H1 (cell line): ENCODE results near the gene DLK1. TPM values are rescaled to one million over a fixed set of nuclear protein-coding genes. Genes with fewer than 3 reads are reported as not detected.
A peak's percentile ranks its signal among the peaks of the same experiment; 100 is the strongest.

Experiments
- CTCF ChIA-PET: fragments of 300-600 bp; sonication (Branson Sonifier 250); formaldehyde crosslinking; loops from one replicate; lab custom pipeline; 2021; ENCODE audit not compliant: partially characterized antibody; lab: Charles Lee
- POLR2A ChIA-PET: fragments of 300-600 bp; sonication (Branson Sonifier 250); formaldehyde crosslinking; loops from one replicate; lab custom pipeline; 2021; ENCODE audit warnings: inconsistent platforms; ENCODE audit not compliant: partially characterized antibody; lab: Charles Lee
- DNase-seq, 2 experiments: peaks; one replicate each; pipeline versions ENCODE4 v3.0.0 to v3.0.0-alpha.2; 2010 to 2022; ENCODE audit warnings: low spot score in 2 of 2, low read depth in 1 of 2, mixed read lengths in 1 of 2
- FAIRE-seq: peaks from 2 replicates; lab custom pipeline; 2011; peaks lifted over from hg19 to GRCh38; lab: Jason Lieb, UNC
- H2AFZ ChIP-seq: 2 replicates; pipeline ENCODE4 v1.8.1; 2012; ENCODE audit warnings: low read length, inconsistent platforms
- H2AK5ac ChIP-seq: 2 replicates; pipeline ENCODE4 v1.6.1; 2013; ENCODE audit warnings: low read depth, low read length
- H2BK120ac ChIP-seq: replicated peaks from 2 replicates; pipeline ENCODE3; 2013; ENCODE audit warnings: low read depth, low read length, inconsistent platforms
- H2BK12ac ChIP-seq: 2 replicates; pipeline ENCODE4 v1.6.1; 2013; ENCODE audit warnings: low read depth, low read length
- H2BK15ac ChIP-seq: 2 replicates; pipeline ENCODE4 v1.6.1; 2013; ENCODE audit warnings: low read length
- H2BK20ac ChIP-seq: 2 replicates; pipeline ENCODE4 v1.6.1; 2013; ENCODE audit warnings: low read length
- H2BK5ac ChIP-seq: 2 replicates; pipeline ENCODE4 v1.6.1; 2013; ENCODE audit warnings: low read depth, low read length
- H3K14ac ChIP-seq: 2 replicates; pipeline ENCODE4 v1.6.1; 2013; ENCODE audit warnings: inconsistent platforms; ENCODE audit not compliant: insufficient read length
- H3K18ac ChIP-seq: 2 replicates; pipeline ENCODE4 v1.6.1; 2013; ENCODE audit warnings: low read length; ENCODE audit errors: extremely low read depth
- H3K23ac ChIP-seq: 2 replicates; pipeline ENCODE4 v1.6.1; 2013; ENCODE audit warnings: inconsistent platforms; ENCODE audit not compliant: insufficient read length
- H3K23me2 ChIP-seq: 2 replicates; pipeline ENCODE4 v1.6.1; 2013; ENCODE audit warnings: low read depth, low read length
- H3K27ac ChIP-seq: 2 replicates; pipeline ENCODE4 v1.6.1; 2011; ENCODE audit warnings: low read depth, low read length, inconsistent platforms
- H3K27me3 ChIP-seq, 4 experiments: replicated peaks in 1 of 4; 1 replicate in 1 of 4; 2 replicates in 3 of 4; pipeline versions ENCODE4 v1.6.1 to v1.8.1; 2011 to 2013; ENCODE audit warnings: low read length in 3 of 4, mild to moderate bottlenecking in 3 of 4, inconsistent platforms in 2 of 4, mixed read lengths in 2 of 4, moderate library complexity in 1 of 4; ENCODE audit not compliant: control insufficient read depth in 3 of 4, insufficient read depth in 3 of 4; ENCODE audit errors: extremely low read depth in 1 of 4
- H3K36me3 ChIP-seq, 4 experiments: 2 replicates each; pipeline versions ENCODE4 v1.6.1 to v1.8.1; 2011 to 2013; ENCODE audit warnings: mild to moderate bottlenecking in 4 of 4, low read length in 3 of 4, moderate library complexity in 2 of 4, control low read depth in 1 of 4, inconsistent platforms in 1 of 4; ENCODE audit not compliant: insufficient read depth in 4 of 4, control insufficient read depth in 2 of 4
- H3K4ac ChIP-seq: replicated peaks from 2 replicates; pipeline ENCODE3; 2013; ENCODE audit warnings: low read length, low read depth, mixed read lengths, inconsistent platforms; ENCODE audit not compliant: insufficient read length
- H3K4me1 ChIP-seq, 4 experiments: replicated peaks in 1 of 4; 1 replicate in 1 of 4; 2 replicates in 3 of 4; pipeline versions ENCODE4 v1.6.1 to v1.8.1; 2011 to 2013; ENCODE audit warnings: low read length in 3 of 4, inconsistent platforms in 2 of 4, mixed read lengths in 1 of 4; ENCODE audit not compliant: insufficient read depth in 4 of 4, control insufficient read depth in 3 of 4
- H3K4me2 ChIP-seq, 2 experiments: 2 replicates each; pipeline versions ENCODE4 v1.6.1 to v1.8.1; 2011 to 2013; ENCODE audit warnings: low read depth in 2 of 2, low read length in 2 of 2, control low read depth in 1 of 2, inconsistent platforms in 1 of 2, mild to moderate bottlenecking in 1 of 2; ENCODE audit not compliant: insufficient read depth in 1 of 2
- H3K4me3 ChIP-seq, 4 experiments: fragments of 200-600, 300-600 bp in 1 of 4; sonication (generic), shearing (Covaris generic), sonication (Bioruptor Twin) in 1 of 4; 2 replicates each; pipeline versions ENCODE4 v1.5.1 to v1.8.1; 2011 to 2016; ENCODE audit warnings: low read length in 4 of 4, low read depth in 3 of 4, control low read depth in 2 of 4, inconsistent platforms in 2 of 4, mild to moderate bottlenecking in 2 of 4, mixed read lengths in 1 of 4, moderate library complexity in 1 of 4; ENCODE audit not compliant: insufficient read depth in 2 of 4; ENCODE audit errors: extremely low read depth in 1 of 4
- H3K56ac ChIP-seq: replicated peaks from 2 replicates; pipeline ENCODE3; 2013; ENCODE audit warnings: low read depth, mild to moderate bottlenecking, mixed read lengths, low read length, inconsistent platforms; ENCODE audit not compliant: insufficient read length
- H3K79me1 ChIP-seq: 2 replicates; pipeline ENCODE4 v1.6.1; 2013; ENCODE audit warnings: low read depth, low read length, control low read depth
- H3K79me2 ChIP-seq, 2 experiments: 2 replicates each; pipeline versions ENCODE4 v1.6.1 to v1.8.1; 2012 to 2013; ENCODE audit warnings: low read length in 2 of 2, mild to moderate bottlenecking in 2 of 2, inconsistent platforms in 1 of 2; ENCODE audit not compliant: insufficient read depth in 2 of 2, control insufficient read depth in 1 of 2
- H3K9ac ChIP-seq, 4 experiments: replicated peaks in 1 of 4; 1 replicate in 1 of 4; 2 replicates in 3 of 4; pipeline versions ENCODE4 v1.6.1 to v1.8.1; 2011 to 2013; ENCODE audit warnings: low read depth in 3 of 4, low read length in 3 of 4, control low read depth in 2 of 4, mild to moderate bottlenecking in 2 of 4, moderate library complexity in 2 of 4, inconsistent platforms in 1 of 4; ENCODE audit errors: extremely low read depth in 1 of 4
- H3K9me3 ChIP-seq, 2 experiments: 2 replicates each; pipeline versions ENCODE4 v1.6.1 to v1.8.1; 2012 to 2013; ENCODE audit warnings: mild to moderate bottlenecking in 2 of 2, moderate library complexity in 2 of 2, control low read depth in 1 of 2, inconsistent platforms in 1 of 2, low read depth in 1 of 2, low read length in 1 of 2, mixed read lengths in 1 of 2; ENCODE audit not compliant: insufficient read depth in 2 of 2
- H4K20me1 ChIP-seq, 2 experiments: replicated peaks in 1 of 2; 2 replicates each; pipeline versions ENCODE3 to v1.8.1; 2011 to 2013; ENCODE audit warnings: inconsistent platforms in 2 of 2, low read length in 2 of 2, mild to moderate bottlenecking in 1 of 2; ENCODE audit not compliant: insufficient read depth in 2 of 2, control insufficient read depth in 1 of 2
- H4K5ac ChIP-seq: 2 replicates; pipeline ENCODE4 v1.6.1; 2013; ENCODE audit warnings: low read length, low read depth, mixed read lengths, inconsistent platforms; ENCODE audit not compliant: insufficient read length
- H4K8ac ChIP-seq: 2 replicates; pipeline ENCODE4 v1.8.0; 2013; ENCODE audit warnings: mild to moderate bottlenecking, moderate library complexity, low read length, inconsistent platforms; ENCODE audit not compliant: insufficient read depth; ENCODE audit errors: extremely low read depth
- H4K91ac ChIP-seq: replicated peaks from 2 replicates; pipeline ENCODE3; 2013; ENCODE audit warnings: low read length, mixed read lengths, inconsistent platforms; ENCODE audit not compliant: insufficient read length
- EGR1 ChIP-seq: IDR thresholded peaks from 2 replicates; pipeline ENCODE4 v1.6.1; 2011; ENCODE audit warnings: low read depth, low read length, borderline replicate concordance
- HDAC2 ChIP-seq, 2 experiments: fragments of 300-600 bp in 1 of 2; sonication (generic) in 1 of 2; IDR thresholded peaks; 2 replicates each; pipeline ENCODE4 v1.6.1; 2011 to 2012; ENCODE audit warnings: low read depth in 2 of 2, low read length in 2 of 2, mild to moderate bottlenecking in 2 of 2, moderate library complexity in 2 of 2, borderline replicate concordance in 1 of 2, inconsistent platforms in 1 of 2
- HDAC6 ChIP-seq: IDR thresholded peaks from one replicate; pipeline ENCODE4 v1.7.1; 2012; ENCODE audit warnings: low read depth, mild to moderate bottlenecking, inconsistent platforms, low read length, moderate library complexity
- KDM4A ChIP-seq: IDR thresholded peaks from one replicate; pipeline ENCODE4 v1.7.1; 2012; ENCODE audit warnings: low read depth, mild to moderate bottlenecking, moderate library complexity, low read length, inconsistent platforms; ENCODE audit not compliant: severe bottlenecking
- RAD21 ChIP-seq, 2 experiments: IDR thresholded peaks in 1 of 2; conservative IDR thresholded peaks in 1 of 2; 2 replicates each; pipeline ENCODE4 v1.6.1; 2011; ENCODE audit warnings: low read depth in 2 of 2, low read length in 2 of 2, improper control_type of control experiment in 1 of 2, inconsistent platforms in 1 of 2, mild to moderate bottlenecking in 1 of 2, moderate library complexity in 1 of 2
- RNF2 ChIP-seq: fragments of 200-900, 300-1000 bp; sonication (generic); IDR thresholded peaks from 2 replicates; pipeline ENCODE4 v1.7.1; 2016; ENCODE audit warnings: borderline replicate concordance, low read depth, mild to moderate bottlenecking, antibody characterized with exemption, low read length; ENCODE audit not compliant: poor library complexity, severe bottlenecking; ENCODE audit errors: missing control alignments
- RXRA ChIP-seq: IDR thresholded peaks from 2 replicates; pipeline ENCODE4 v1.6.1; 2011; ENCODE audit warnings: low read depth, mild to moderate bottlenecking, low read length, moderate library complexity; ENCODE audit not compliant: insufficient read depth
- SP2 ChIP-seq: IDR thresholded peaks from 2 replicates; pipeline ENCODE4 v1.6.1; 2012; ENCODE audit warnings: mild to moderate bottlenecking, low read length, inconsistent platforms
- TAF1 ChIP-seq: IDR thresholded peaks from 2 replicates; pipeline ENCODE4 v1.6.1; 2011; ENCODE audit warnings: mild to moderate bottlenecking, low read depth, low read length
- TCF12 ChIP-seq: IDR thresholded peaks from 2 replicates; pipeline ENCODE4 v1.6.1; 2011; ENCODE audit warnings: low read depth, mild to moderate bottlenecking, low read length
- ZNF274 ChIP-seq: IDR thresholded peaks from 2 replicates; pipeline ENCODE4 v1.7.0; 2012; ENCODE audit warnings: low read length, borderline replicate concordance; ENCODE audit errors: extremely low read depth
- WGBS, 2 experiments: shearing (Covaris generic) in 1 of 2; methylation state at CpG; one replicate each; pipeline versions ENCODE4 v1.1.6 to v1.1.7; 2013 to 2015; ENCODE audit warnings: low lambda C conversion rate in 2 of 2, mixed read lengths in 2 of 2, inconsistent platforms in 1 of 2, low coverage in 1 of 2, missing lambda C conversion rate in 1 of 2; ENCODE audit not compliant: insufficient replicate concordance in 2 of 2, insufficient coverage in 1 of 2, insufficient read length in 1 of 2; ENCODE audit errors: extremely low coverage in 1 of 2, missing lambda C conversion rate in 1 of 2; 5-methylcytosine and 5-hydroxymethylcytosine counted together
- polyA plus RNA-seq, 7 experiments: library from polyadenylated mRNA; depleted of rRNA in 3 of 7; stranded (reverse) in 5 of 7; unstranded in 2 of 7; fragments of >200 nt in 5 of 7; fragments of 200-250 nt in 2 of 7; gene quantifications; 1 replicate in 5 of 7; 2 replicates in 1 of 7; 4 replicates in 1 of 7; pipeline versions ENCODE4 v1.2.1 to v1.2.3, GENCODE V29; 2011 to 2013; ENCODE audit warnings: missing spikeins in 2 of 7, mixed read lengths in 2 of 7
- total RNA-seq: library from RNA; stranded (reverse); fragmentation: NEBNext Ultra II Directional; extraction: Animal tissue kit (Norgen Biotek cat#: 25700); gene quantifications from 2 replicates; pipeline ENCODE4 v1.2.1, GENCODE V29; 2021
- TF ChIP-seq, protein P1 (sequence below): IDR thresholded peaks from 2 replicates; pipeline ENCODE4 v1.6.1; 2012; ENCODE audit warnings: inconsistent platforms

DLK1 gene
- total and polyA plus RNA-seq, 2 of the 8 experiments (the other 6 are each of a cell fraction or from before 2014, with no cell fraction given), result 1.3 to 2.4 TPM

- no peaks in the 10 kb centered on the region for H3K36me3 ChIP-seq
- DNase-seq (no peak), FAIRE-seq (no peak)
- H4K20me1 ChIP-seq, result peaks cover 0 to 4% of the 10 kb centered on the region in 2 experiments
- no peak overlapping the region for H4K5ac ChIP-seq
- no peaks in the 10 kb centered on the region for H3K79me1 ChIP-seq
- no peak overlapping the region for H3K14ac ChIP-seq
- ChIA-PET CTCF (interaction anchor here (0.9 to 1.7 kb wide), 3 partner anchors 26 to 195 kb away, joined by 3 to 7 read pairs (median 4); no protein-coding TSS in a partner anchor), POLR2A (no interaction called here)
- no peak overlapping the region for H2AFZ ChIP-seq
- H3K23me2 ChIP-seq, result peaks cover 4% of the 10 kb centered on the region; the same call in 1 of the 2 replicates
- H3K56ac ChIP-seq, result no peak overlapping the region
- H4K8ac ChIP-seq, result no peak overlapping the region
- H2BK120ac ChIP-seq, result no peak overlapping the region
- H3K9me3 ChIP-seq, result no peaks in the 10 kb centered on the region
- H3K4ac ChIP-seq, result no peak overlapping the region
- 0 out of 2 replicates have a peak overlapping the region, but pooled peaks have one; percentile 63 for H2BK5ac ChIP-seq
- H3K4me2 ChIP-seq, result no peak overlapping the region
- peak overlapping the region; percentile 55 for H4K91ac ChIP-seq
- H3K9ac ChIP-seq, result no peak overlapping the region; a peak in 1 of 7 replicates
- no peak overlapping the region for H3K4me3 ChIP-seq
- 77% methylated on average over 5 of the region's 5 CpGs; no CpG with 5 or more reads in 1 of the 2 experiments for WGBS, 2 experiments
- peak overlapping the region; percentile 92; the same call in 1 of the 2 replicates for H2AK5ac ChIP-seq
- H3K4me1 ChIP-seq, result peaks cover 0 to 18% (median 13%) of the 10 kb centered on the region in 4 experiments; a peak in 6 of 7 replicates
- H2BK15ac ChIP-seq, result peak overlapping the region; percentile 90
- no peaks in the 10 kb centered on the region for H3K79me2 ChIP-seq
- H3K27me3 ChIP-seq, result peaks cover 2 to 22% (median 14%) of the 10 kb centered on the region in 4 experiments
- no peak overlapping the region for H3K27ac ChIP-seq
- H2BK20ac ChIP-seq, result 0 out of 2 replicates have a peak overlapping the region, but pooled peaks have one; percentile 34
- H3K23ac ChIP-seq, result no peak overlapping the region
- peak overlapping the region; percentile 63 for H2BK12ac ChIP-seq
- H3K18ac ChIP-seq, result no peak overlapping the region
- TF ChIP-seq TAF1 (no peak), HDAC6 (no peak), EGR1 (no peak), SP2 (no peak), TCF12 (no peak), HDAC2 (IDR thresholded peaks at IDR 0.05; ENCODE audit: borderline replicate concordance in 1 of 2, low read depth in 2 of 2, low read length in 2 of 2) (no peak), RAD21 (IDR thresholded peaks at IDR 0.05 in 1 of 2, conservative IDR thresholded peaks at IDR 0.05 in 1 of 2; ENCODE audit: low read depth in 2 of 2, low read length in 2 of 2) (no peak), KDM4A (no peak), RNF2 (no peak), RXRA (no peak), ZNF274 (no peak)
- TF ChIP-seq, protein P1, sequence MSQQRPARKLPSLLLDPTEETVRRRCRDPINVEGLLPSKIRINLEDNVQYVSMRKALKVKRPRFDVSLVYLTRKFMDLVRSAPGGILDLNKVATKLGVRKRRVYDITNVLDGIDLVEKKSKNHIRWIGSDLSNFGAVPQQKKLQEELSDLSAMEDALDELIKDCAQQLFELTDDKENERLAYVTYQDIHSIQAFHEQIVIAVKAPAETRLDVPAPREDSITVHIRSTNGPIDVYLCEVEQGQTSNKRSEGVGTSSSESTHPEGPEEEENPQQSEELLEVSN, result no peak
Measured at GRCh38 chr14:100706860-100707259, 19.8 kb upstream of the DLK1 start.
